ENCODE results near the gene LARGE1. TPM values are rescaled to one million over a fixed set of nuclear protein-coding genes. Genes with fewer than 3 reads are reported as not detected.

Gene LARGE1
- total RNA-seq, 3 donors from 2014 or later, result 23.6 to 27.8 (median 26.1) TPM

- TF ChIP-seq, protein P1, sequence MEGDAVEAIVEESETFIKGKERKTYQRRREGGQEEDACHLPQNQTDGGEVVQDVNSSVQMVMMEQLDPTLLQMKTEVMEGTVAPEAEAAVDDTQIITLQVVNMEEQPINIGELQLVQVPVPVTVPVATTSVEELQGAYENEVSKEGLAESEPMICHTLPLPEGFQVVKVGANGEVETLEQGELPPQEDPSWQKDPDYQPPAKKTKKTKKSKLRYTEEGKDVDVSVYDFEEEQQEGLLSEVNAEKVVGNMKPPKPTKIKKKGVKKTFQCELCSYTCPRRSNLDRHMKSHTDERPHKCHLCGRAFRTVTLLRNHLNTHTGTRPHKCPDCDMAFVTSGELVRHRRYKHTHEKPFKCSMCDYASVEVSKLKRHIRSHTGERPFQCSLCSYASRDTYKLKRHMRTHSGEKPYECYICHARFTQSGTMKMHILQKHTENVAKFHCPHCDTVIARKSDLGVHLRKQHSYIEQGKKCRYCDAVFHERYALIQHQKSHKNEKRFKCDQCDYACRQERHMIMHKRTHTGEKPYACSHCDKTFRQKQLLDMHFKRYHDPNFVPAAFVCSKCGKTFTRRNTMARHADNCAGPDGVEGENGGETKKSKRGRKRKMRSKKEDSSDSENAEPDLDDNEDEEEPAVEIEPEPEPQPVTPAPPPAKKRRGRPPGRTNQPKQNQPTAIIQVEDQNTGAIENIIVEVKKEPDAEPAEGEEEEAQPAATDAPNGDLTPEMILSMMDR (IDR thresholded peaks at IDR 0.05), result no peak
- TF ChIP-seq POLR2A (IDR thresholded peaks at IDR 0.05) (no peak), POLR2AphosphoS5 (IDR thresholded peaks at IDR 0.05) (no peak)
- intact Hi-C loops (cut with DNase I; ENCODE audit: low total_unique reads), result no loop called here
- Histone ChIP-seq H3K4me1 (no peaks in the 10 kb centered on the region), H3K27ac (no peak overlapping the region), H3K36me3 (no peaks in the 10 kb centered on the region), H3K27me3 (no peaks in the 10 kb centered on the region), H3K4me3 (no peak overlapping the region), H3K9me3 (no peaks in the 10 kb centered on the region)
- peak in 1 of 2 donors; percentile 23 for DNase-seq (ENCODE audit: low spot score in 2 of 2)
Measured at GRCh38 chr22:33440756-33441155, 479.5 kb downstream of the LARGE1 start.

- Histone ChIP-seq H3K27ac (no peak overlapping the region), H3K36me3 (no peaks in the 10 kb centered on the region), H3K9me3 (no peaks in the 10 kb centered on the region), H3K4me1 (no peaks in the 10 kb centered on the region), H3K27me3 (no peaks in the 10 kb centered on the region), H3K4me3 (no peak overlapping the region)
- DNase-seq (ENCODE audit: low spot score in 2 of 2), result no peak
- no peak for TF ChIP-seq POLR2AphosphoS5 (IDR thresholded peaks at IDR 0.05)
- TF ChIP-seq, protein P1 (IDR thresholded peaks at IDR 0.05), result no peak
- TF ChIP-seq POLR2A (IDR thresholded peaks at IDR 0.05), result no peak
- intact Hi-C loops (cut with DNase I; ENCODE audit: low total_unique reads), result no loop called here
Measured at GRCh38 chr22:33438273-33438672, 482.0 kb downstream of the LARGE1 start.

- TF ChIP-seq POLR2AphosphoS5 (IDR thresholded peaks at IDR 0.05) (no peak), POLR2A (IDR thresholded peaks at IDR 0.05) (no peak)
- TF ChIP-seq, protein P1 (IDR thresholded peaks at IDR 0.05), result no peak
Measured at GRCh38 chr22:33431300-33431699, 489.0 kb downstream of the LARGE1 start.

DNA sequence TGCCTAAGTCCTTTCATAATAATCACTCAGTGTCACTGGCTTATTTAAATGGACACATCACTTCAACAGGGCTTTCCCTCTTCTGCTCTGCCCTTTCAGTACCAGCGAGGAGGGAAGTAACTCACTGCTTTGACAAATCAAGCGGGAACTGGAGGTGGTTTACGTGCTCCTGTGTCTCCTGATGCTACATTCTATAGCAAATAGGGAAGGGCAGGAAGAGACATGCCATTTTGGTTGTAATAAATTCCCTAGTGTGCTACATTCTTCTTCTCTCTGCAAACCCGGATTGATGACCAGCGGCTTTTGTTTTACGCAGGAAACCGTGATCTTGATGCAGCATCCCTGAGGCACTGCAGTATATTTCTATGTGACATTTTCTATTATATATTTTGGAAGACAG is 491.0 kb downstream of the LARGE1 start:
- Histone ChIP-seq H3K9me3 (no peaks in the 10 kb centered on the region), H3K27ac (no peak overlapping the region), H3K4me3 (no peak overlapping the region), H3K36me3 (no peaks in the 10 kb centered on the region), H3K4me1 (no peaks in the 10 kb centered on the region), H3K27me3 (no peaks in the 10 kb centered on the region)
- TF ChIP-seq POLR2AphosphoS5 (IDR thresholded peaks at IDR 0.05) (no peak), POLR2A (IDR thresholded peaks at IDR 0.05) (no peak)
- TF ChIP-seq, protein P1 (IDR thresholded peaks at IDR 0.05), result no peak
- DNase-seq (ENCODE audit: low spot score in 2 of 2), result no peak
- intact Hi-C loops (cut with DNase I; ENCODE audit: low total_unique reads), result no loop called here

More at GRCh38 chr22:33431300-33431699, 489.0 kb downstream of the LARGE1 start:
- no peak overlapping the region for H3K27ac ChIP-seq
- no peaks in the 10 kb centered on the region for H3K9me3 ChIP-seq
- no peaks in the 10 kb centered on the region for H3K4me1 ChIP-seq
- intact Hi-C loops (cut with DNase I; ENCODE audit: low total_unique reads), result no loop called here
- no peaks in the 10 kb centered on the region for H3K27me3 ChIP-seq
- no peak for DNase-seq (ENCODE audit: low spot score in 2 of 2)
- no peak overlapping the region for H3K4me3 ChIP-seq
- no peaks in the 10 kb centered on the region for H3K36me3 ChIP-seq

DNA sequence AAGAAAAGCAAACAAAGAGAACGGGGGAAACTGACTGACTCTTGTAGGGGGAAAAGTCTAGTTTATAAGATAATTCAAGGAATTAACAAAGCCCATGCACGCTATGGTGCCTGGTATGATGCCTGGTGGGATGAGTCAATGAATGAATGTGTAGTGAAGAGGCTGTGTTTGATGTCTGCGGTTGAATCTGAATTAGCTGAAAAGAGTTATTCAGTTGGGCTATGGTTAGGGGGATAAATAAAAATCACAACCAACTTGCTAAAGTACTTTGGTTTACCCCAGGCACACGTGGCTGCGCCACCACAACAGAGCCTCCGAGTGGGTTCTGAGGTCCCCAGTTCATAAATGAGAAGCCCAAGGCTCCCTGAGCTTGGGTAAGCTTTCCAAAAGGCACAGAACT is 492.8 kb downstream of the LARGE1 start:
- Histone ChIP-seq H3K36me3 (no peaks in the 10 kb centered on the region), H3K4me1 (no peaks in the 10 kb centered on the region), H3K27me3 (no peaks in the 10 kb centered on the region), H3K9me3 (no peaks in the 10 kb centered on the region), H3K4me3 (no peak overlapping the region), H3K27ac (no peak overlapping the region)
- intact Hi-C loops (cut with DNase I; ENCODE audit: low total_unique reads), result no loop called here
- DNase-seq (ENCODE audit: low spot score in 2 of 2), result no peak
- TF ChIP-seq, protein P1 (IDR thresholded peaks at IDR 0.05), result no peak
- TF ChIP-seq POLR2A (IDR thresholded peaks at IDR 0.05), result no peak
- TF ChIP-seq POLR2AphosphoS5 (IDR thresholded peaks at IDR 0.05), result no peak
